ELR (cell line): Measurements from ENCODE around the gene SLC13A1.
"Not testable (repeated sequence)": the region's sequence is repeated elsewhere in the genome, so short reads cannot be mapped to it uniquely, and the experiment has no call there.

Experiments used
- DNase-seq: peaks from one replicate; pipeline ENCODE4 v3.0.0-alpha.2; 2015; ENCODE audit warnings: low read depth

The SLC13A1 gene

GRCh38 chr7:123126171-123126570, 73.6 kb downstream of the SLC13A1 start:
- DNase-seq: no peak

- no peak for DNase-seq
Measured at GRCh38 chr7:123125231-123125630, 74.5 kb downstream of the SLC13A1 start.

DNA sequence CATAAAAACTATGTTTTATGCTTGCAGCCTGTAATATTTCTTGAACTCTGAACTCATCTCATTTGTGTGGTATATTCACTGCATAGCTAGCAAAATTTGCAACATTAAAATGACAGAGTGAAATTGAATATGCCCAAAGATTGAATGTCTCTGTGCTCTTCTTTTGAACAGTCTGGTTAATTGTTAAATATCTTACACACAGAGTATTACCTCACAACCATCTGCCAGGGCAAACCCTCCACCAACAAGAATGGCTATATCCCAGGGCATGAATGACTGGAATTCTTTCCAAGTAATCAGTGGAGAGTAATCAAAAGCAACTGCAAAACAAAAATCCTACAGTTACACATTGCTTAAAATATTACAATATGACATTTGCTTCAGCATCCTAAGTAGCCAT, 76.9 kb downstream of the SLC13A1 start:
- no peak for DNase-seq

DNA sequence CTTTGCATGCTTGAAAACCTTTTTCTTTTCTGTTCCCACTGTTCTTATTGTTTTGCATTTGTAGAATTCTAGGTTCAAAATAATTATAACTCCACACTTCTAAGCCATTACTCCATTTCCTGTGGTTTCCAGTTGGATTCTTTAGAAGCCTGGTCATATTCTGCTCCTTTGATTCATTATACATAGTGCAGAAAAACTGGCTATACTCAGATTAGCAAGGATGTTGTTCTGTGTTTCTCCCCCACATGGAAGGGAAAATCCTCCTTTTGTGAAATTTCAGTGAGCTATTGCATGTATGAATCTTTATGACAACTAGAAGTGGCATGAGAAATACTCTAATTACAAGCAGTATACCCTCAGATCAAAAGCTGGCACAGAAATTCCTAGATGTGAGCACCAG, 79.5 kb downstream of the SLC13A1 start:
- peak; percentile 0 for DNase-seq

GRCh38 chr7:123115331-123115730, 84.4 kb downstream of the SLC13A1 start:
- no peak for DNase-seq

DNA sequence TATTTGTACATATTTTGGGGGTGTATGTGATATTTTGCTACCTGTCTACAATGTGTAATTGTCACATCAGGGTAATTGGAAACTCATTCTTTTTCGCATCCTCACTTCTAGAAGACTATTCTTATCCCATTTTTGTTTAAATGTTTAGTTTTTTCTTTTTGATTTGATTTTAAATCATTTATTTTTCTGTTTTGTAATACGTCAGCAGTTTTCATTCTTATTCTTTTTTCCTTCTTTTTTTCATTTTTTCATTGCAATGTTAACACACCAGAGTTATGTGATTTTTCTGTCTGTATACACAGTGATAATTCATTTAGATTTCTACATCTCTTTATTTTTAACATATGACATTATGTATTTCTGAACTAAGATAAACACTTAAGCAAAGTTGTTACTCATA, 85.5 kb downstream of the SLC13A1 start:
- DNase-seq: no peak

DNA sequence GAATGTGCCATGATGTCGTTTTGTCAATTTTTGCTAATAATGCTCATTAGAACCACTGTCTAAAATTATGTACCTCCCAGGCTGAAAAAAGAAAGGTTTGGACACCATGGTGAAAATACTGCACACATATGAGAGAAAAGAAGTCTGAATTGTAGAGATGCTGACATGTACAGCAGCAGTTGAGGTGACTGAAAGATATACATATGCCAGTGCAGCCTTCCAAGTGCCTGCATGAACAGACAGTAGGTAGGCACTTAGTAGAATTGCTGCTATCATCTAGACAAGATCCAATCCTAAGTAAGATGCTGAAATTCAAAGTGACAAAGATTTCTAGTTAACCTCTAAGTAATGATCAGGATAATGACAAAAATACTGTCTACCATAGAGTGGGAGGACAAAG, 86.9 kb downstream of the SLC13A1 start:
- DNase-seq: no peak

- no peak for DNase-seq
Measured at GRCh38 chr7:123099712-123100111, 100.1 kb downstream of the SLC13A1 start.

- no peak for DNase-seq
Measured at GRCh38 chr7:123096976-123097375, 102.8 kb downstream of the SLC13A1 start.

DNA sequence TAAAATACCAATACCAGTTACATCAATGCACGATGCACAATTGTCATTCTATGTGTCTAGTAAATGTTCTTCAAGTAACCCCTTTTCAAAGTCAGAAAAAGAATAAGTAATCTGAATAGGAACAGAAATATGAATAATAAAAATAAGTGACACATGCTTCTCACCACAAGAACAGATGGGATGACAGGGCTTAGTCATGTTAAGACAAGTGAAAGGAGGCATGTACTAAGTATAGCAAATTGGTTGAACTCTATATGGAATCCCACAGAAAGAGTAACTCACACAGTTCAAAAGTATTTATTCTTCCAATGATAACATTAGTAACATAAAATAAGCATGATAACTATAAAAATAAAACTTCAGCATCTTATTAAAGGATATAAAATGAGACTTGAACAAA, 103.3 kb downstream of the SLC13A1 start:
- DNase-seq: no peak

DNA sequence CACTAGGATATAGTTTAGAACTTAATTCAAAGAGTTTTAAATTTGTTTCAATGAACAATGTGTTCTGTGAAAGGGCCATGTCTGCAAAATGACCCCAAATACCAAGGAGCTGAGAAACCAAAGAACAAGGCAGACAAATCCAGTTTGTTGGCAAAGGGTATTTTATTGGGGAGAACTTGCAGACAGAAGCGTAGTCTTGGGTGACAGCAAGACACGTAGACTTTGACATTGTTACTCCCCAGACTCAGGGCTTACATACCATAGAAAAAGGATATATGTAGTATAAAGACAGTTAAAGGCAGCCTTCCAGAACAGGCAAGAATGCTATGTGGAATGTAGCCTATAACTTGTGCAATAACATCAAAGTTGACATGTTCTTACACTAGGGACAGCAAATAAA, 109.3 kb downstream of the SLC13A1 start:
- DNase-seq: no peak

DNA sequence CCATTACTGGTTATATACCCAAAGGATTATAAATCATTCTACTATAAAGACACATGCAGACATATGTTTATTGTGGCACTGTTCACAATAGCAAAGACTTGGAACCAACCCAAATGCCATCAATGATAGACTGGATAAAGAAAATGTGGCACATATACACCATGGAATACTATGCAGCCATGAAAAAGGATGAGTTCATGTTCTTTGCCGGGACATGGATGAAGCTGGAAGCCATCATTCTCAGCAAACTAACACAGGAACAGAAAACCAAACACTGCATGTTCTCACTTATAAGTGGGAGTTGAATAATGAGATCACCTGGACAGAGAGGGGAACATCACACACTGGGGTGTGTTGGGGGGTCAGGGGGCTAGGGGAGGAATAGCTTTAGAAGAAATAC, 112.9 kb downstream of the SLC13A1 start:
- not testable (repeated sequence) for DNase-seq

DNA sequence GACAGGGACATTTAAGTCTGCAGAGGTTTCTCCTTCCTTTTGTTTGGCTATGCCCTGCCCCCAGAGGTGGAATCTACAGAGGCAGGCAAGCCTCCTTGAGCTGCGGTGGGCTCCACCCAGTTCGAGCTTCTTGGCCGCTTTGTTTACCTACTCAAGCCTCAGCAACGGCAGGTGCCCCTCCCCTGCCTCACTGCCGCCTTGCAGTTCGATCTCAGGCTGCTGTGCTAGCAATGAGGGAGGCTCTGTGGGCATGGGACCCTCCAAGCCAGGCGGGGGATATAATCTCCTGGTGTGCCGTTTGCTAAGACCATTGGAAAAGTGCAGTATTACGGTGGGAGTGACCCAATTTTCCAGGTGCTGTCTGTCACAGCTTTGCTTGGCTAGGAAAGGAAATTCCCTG, 114.9 kb downstream of the SLC13A1 start:
- DNase-seq: not testable (repeated sequence)

DNA sequence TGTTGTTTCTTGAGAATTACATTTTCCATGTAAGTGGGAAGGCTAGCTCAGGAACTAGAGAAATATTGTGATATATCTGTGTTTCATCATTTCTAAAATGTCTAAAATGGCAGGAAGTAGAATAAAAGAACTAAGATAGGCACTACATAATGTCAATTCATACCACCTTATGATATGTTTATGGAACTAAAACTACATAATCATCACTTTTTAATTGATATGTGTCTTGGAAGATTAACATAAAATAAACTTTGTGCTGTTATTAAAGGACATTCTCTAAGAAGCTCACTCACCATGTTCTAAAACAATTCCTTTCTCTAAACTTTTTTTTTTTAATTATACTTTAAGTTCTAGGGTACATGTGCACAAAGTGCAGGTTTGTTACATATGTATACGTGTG, 120.7 kb downstream of the SLC13A1 start:
- no peak for DNase-seq

GRCh38 chr7:123075838-123076467, 123.8 kb downstream of the SLC13A1 start:
- no peak for DNase-seq

- peak; percentile 3 for DNase-seq
Measured at GRCh38 chr7:123070702-123071286, 129.0 kb downstream of the SLC13A1 start.

- no peak for DNase-seq
Measured at GRCh38 chr7:123067814-123068213, 132.0 kb downstream of the SLC13A1 start.
